Prostate gland (tissue), 2 donors: ENCODE measurements around the gene SLC24A3. TPM values are rescaled to one million over a fixed set of nuclear protein-coding genes. Genes with fewer than 3 reads are reported as not detected.

Experiments used
- DNase-seq: peaks from one replicate; pipeline ENCODE4 v3.0.0-alpha.2; 2019; ENCODE audit warnings: low spot score
- H3K27ac ChIP-seq, 2 donors: fragments of 200-600 bp; sonication (generic); 2 replicates each; pipeline ENCODE4 v1.5.1; 2017 to 2019
- H3K27me3 ChIP-seq: fragments of 200-600 bp; sonication (generic); replicated peaks from 2 replicates; pipeline ENCODE4 v1.5.1; 2019; ENCODE audit not compliant: insufficient read depth
- H3K36me3 ChIP-seq, 2 donors: fragments of 200-600 bp; sonication (generic); 1 replicate in 1 of 2; 2 replicates in 1 of 2; pipeline versions ENCODE4 v1.5.1 to v1.8.1; 2017 to 2019
- H3K4me1 ChIP-seq: fragments of 200-600 bp; sonication (generic); replicated peaks from 2 replicates; pipeline ENCODE4 v1.5.1; 2019
- H3K4me3 ChIP-seq, 2 donors: fragments of 200-600 bp; sonication (generic); 2 replicates each; pipeline ENCODE4 v1.5.1; 2017 to 2019
- H3K9me3 ChIP-seq: fragments of 200-600 bp; sonication (generic); 2 replicates; pipeline ENCODE4 v1.5.1; 2017
- CTCF ChIP-seq, 4 experiments: fragments of 200-600 bp in 2 of 4; fragments of 450-650 bp in 2 of 4; sonication (generic) in 2 of 4; IDR thresholded peaks; 1 replicate in 3 of 4; 2 replicates in 1 of 4; pipeline ENCODE4 v1.5.1; 2016 to 2019; ENCODE audit warnings: antibody characterized with exemption in 4 of 4, mild to moderate bottlenecking in 2 of 4, moderate library complexity in 2 of 4
- POLR2A ChIP-seq: fragments of 450-650 bp; IDR thresholded peaks from one replicate; pipeline ENCODE4 v1.6.1; 2016; ENCODE audit warnings: antibody characterized with exemption, mild to moderate bottlenecking
- POLR2AphosphoS5 ChIP-seq: sonication (generic); formaldehyde crosslinking; IDR thresholded peaks from one replicate; pipeline ENCODE4 v1.6.1; 2017; ENCODE audit warnings: antibody characterized with exemption
- WGBS: methylation state at CpG from one replicate; pipeline ENCODE4 v1.1.5; 2018; 5-methylcytosine and 5-hydroxymethylcytosine counted together
- intact Hi-C: fragments of 100-400 bp; cut with DNase I; formaldehyde crosslinking; loops from one replicate; pipeline ENCODE4 v1.14.2; 2022
- total RNA-seq, 2 donors: library from RNA; depleted of rRNA; stranded (reverse); fragments of >200 nt; gene quantifications; one replicate each; pipeline ENCODE4 v1.1.0, GENCODE V29; 2016

SLC24A3 gene
- total RNA-seq, 2 donors from 2014 or later, result 4.6 to 8.0 TPM

GRCh38 chr20:19620446-19620845 is 408.0 kb downstream of the SLC24A3 start:
- intact Hi-C loops, result no loop called here

GRCh38 chr20:19621072-19621471 is 408.6 kb downstream of the SLC24A3 start:
- H3K36me3 ChIP-seq, result no peaks in the 10 kb centered on the region
- H3K9me3 ChIP-seq, result no peaks in the 10 kb centered on the region
- DNase-seq, result no peak
- WGBS, result 88% methylated on average over 1 of the region's 1 CpG
- no peaks in the 10 kb centered on the region for H3K4me1 ChIP-seq
- H3K27me3 ChIP-seq, result no peaks in the 10 kb centered on the region
- intact Hi-C loops, result no loop called here
- no peak overlapping the region for H3K4me3 ChIP-seq
- H3K27ac ChIP-seq, result no peak overlapping the region
- no peak for TF ChIP-seq POLR2AphosphoS5
- TF ChIP-seq CTCF (IDR thresholded peaks at IDR 0.05), result no peak
- TF ChIP-seq POLR2A, result no peak

More at GRCh38 chr20:19620446-19620845, 408.0 kb downstream of the SLC24A3 start:
- Histone ChIP-seq H3K4me1 (no peaks in the 10 kb centered on the region), H3K4me3 (no peak overlapping the region), H3K27me3 (no peaks in the 10 kb centered on the region), H3K36me3 (no peaks in the 10 kb centered on the region), H3K27ac (no peak overlapping the region), H3K9me3 (no peaks in the 10 kb centered on the region)
- 34% methylated on average over 2 of the region's 2 CpGs for WGBS
- DNase-seq, result no peak
- TF ChIP-seq POLR2A, result no peak
- TF ChIP-seq CTCF (IDR thresholded peaks at IDR 0.05), result no peak
- TF ChIP-seq POLR2AphosphoS5, result no peak

- no peaks in the 10 kb centered on the region for H3K27me3 ChIP-seq
- H3K27ac ChIP-seq, result no peak overlapping the region
- DNase-seq, result no peak
- no peaks in the 10 kb centered on the region for H3K4me1 ChIP-seq
- TF ChIP-seq POLR2A (no peak), POLR2AphosphoS5 (no peak), CTCF (IDR thresholded peaks at IDR 0.05) (no peak)
- H3K4me3 ChIP-seq, result no peak overlapping the region
- intact Hi-C loops, result no loop called here
- no peaks in the 10 kb centered on the region for H3K36me3 ChIP-seq
- WGBS, result 89% methylated on average over 3 of the region's 3 CpGs
- H3K9me3 ChIP-seq, result no peaks in the 10 kb centered on the region
Measured at GRCh38 chr20:19624221-19624965, 412.0 kb downstream of the SLC24A3 start.

GRCh38 chr20:19625426-19625825 is 413.0 kb downstream of the SLC24A3 start:
- TF ChIP-seq CTCF (IDR thresholded peaks at IDR 0.05) (no peak), POLR2A (no peak), POLR2AphosphoS5 (no peak)
- WGBS, result 100% methylated on average over 1 of the region's 1 CpG
- no peak for DNase-seq
- Histone ChIP-seq H3K9me3 (no peaks in the 10 kb centered on the region), H3K4me3 (no peak overlapping the region), H3K36me3 (no peaks in the 10 kb centered on the region), H3K27ac (no peak overlapping the region), H3K4me1 (no peaks in the 10 kb centered on the region), H3K27me3 (no peaks in the 10 kb centered on the region)
- intact Hi-C loops, result no loop called here

- Histone ChIP-seq H3K4me3 (no peak overlapping the region), H3K27me3 (no peaks in the 10 kb centered on the region), H3K36me3 (no peaks in the 10 kb centered on the region), H3K4me1 (no peaks in the 10 kb centered on the region), H3K9me3 (no peaks in the 10 kb centered on the region), H3K27ac (no peak overlapping the region)
- no peak for DNase-seq
- intact Hi-C loops, result no loop called here
- TF ChIP-seq POLR2AphosphoS5 (no peak), POLR2A (no peak), CTCF (IDR thresholded peaks at IDR 0.05) (no peak)
- WGBS, result 90% methylated on average over 5 of the region's 5 CpGs
Measured at GRCh38 chr20:19626896-19627295, 414.5 kb downstream of the SLC24A3 start.
